ENCODE data around the gene ATXN7. TPM values are rescaled to one million over a fixed set of nuclear protein-coding genes. Genes with fewer than 3 reads are reported as not detected.

ATXN7 gene
- total RNA-seq, 2 experiments from 2014 or later: 289 to 304 TPM

DNA sequence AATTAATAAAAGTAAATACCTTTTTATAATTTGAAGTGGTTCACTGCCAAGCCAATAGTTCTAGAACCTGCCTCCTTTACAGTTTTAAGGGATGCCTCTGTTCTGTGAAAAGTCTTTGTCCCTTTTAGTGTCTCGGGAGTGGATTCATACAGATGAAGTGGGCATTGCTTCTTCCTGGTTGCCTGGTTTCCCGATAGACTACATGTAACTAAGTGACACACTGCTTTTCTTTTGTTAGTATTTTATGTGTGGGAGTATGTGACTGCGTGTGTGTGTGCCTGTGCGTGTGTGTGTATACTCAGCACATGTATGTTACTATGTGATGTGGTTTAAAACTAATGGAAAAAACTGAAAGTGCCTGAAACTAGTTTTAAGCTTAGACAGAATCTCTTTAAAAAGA is 138.6 kb downstream of the ATXN7 start:
- Histone ChIP-seq H3K36me3 (ENCODE audit: insufficient read depth, low read length) (peaks cover 96% of the 10 kb centered on the region), H3K4me3 (ENCODE audit: low read length) (no peak overlapping the region), H3K4me1 (ENCODE audit: insufficient read depth, low read length) (no peaks in the 10 kb centered on the region), H3K27me3 (ENCODE audit: control insufficient read depth in 1 of 2, insufficient read depth in 2 of 2, low read length in 2 of 2) (no peaks in the 10 kb centered on the region), H3K27ac (ENCODE audit: low read depth in 1 of 2, low read length in 2 of 2) (no peak overlapping the region), H3K9me3 (ENCODE audit: control insufficient read depth in 1 of 2, insufficient read depth in 1 of 2, low read length in 2 of 2) (no peaks in the 10 kb centered on the region)
- ChIA-PET CTCF (interaction anchor here (1.2 kb wide), 1 partner anchor 19 kb away, joined by 5 read pairs; no protein-coding TSS in a partner anchor), POLR2A (no interaction called here)
- Mint-ChIP-seq H3K36me3 (ENCODE audit: low read depth) (peaks cover 52% of the 10 kb centered on the region), H3K27me3 (no peaks in the 10 kb centered on the region), H3K27ac (peak overlapping the region; percentile 75), H3K9me3 (no peaks in the 10 kb centered on the region), H3K4me1 (ENCODE audit: low read depth) (peaks cover 42% of the 10 kb centered on the region), H3K4me3 (no peak overlapping the region)
- intact Hi-C loops (cut with DNase I, micrococcal nuclease): no loop called here
- DNase-seq: no peak
- TF ChIP-seq, protein P1, sequence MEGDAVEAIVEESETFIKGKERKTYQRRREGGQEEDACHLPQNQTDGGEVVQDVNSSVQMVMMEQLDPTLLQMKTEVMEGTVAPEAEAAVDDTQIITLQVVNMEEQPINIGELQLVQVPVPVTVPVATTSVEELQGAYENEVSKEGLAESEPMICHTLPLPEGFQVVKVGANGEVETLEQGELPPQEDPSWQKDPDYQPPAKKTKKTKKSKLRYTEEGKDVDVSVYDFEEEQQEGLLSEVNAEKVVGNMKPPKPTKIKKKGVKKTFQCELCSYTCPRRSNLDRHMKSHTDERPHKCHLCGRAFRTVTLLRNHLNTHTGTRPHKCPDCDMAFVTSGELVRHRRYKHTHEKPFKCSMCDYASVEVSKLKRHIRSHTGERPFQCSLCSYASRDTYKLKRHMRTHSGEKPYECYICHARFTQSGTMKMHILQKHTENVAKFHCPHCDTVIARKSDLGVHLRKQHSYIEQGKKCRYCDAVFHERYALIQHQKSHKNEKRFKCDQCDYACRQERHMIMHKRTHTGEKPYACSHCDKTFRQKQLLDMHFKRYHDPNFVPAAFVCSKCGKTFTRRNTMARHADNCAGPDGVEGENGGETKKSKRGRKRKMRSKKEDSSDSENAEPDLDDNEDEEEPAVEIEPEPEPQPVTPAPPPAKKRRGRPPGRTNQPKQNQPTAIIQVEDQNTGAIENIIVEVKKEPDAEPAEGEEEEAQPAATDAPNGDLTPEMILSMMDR (IDR thresholded peaks at IDR 0.05): no peak
- ATAC-seq (ENCODE audit: poor library complexity): no peak

DNA sequence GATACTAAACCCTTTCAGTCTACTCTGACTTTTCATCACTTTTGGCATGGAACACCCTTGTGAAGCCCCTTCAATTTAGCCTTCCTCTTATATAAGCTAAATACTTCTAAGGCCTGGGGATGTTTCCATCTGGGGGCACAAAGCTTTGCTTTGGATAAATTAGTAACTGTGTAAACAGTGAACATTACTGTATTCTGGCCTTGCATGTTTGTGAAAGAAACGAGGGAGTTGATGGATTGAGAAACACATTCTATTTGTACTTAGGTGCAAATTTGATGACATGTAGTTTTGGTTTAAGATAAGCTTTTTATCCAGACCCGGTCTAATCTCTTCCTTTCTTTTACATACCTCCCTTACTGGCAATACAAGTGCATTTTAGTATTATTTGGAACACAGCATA is 139.9 kb downstream of the ATXN7 start:
- no peak overlapping the region for H3K27ac Mint-ChIP-seq
- peaks cover 29% of the 10 kb centered on the region for H3K4me1 Mint-ChIP-seq (ENCODE audit: low read depth)
- ATAC-seq (ENCODE audit: poor library complexity): no peak
- ChIA-PET POLR2A (no interaction called here), CTCF (interaction anchor here (1.1 to 1.3 kb wide), 3 partner anchors 15 to 38 kb away, joined by 4 to 5 read pairs (median 5); no protein-coding TSS in a partner anchor)
- TF ChIP-seq, protein P1 (IDR thresholded peaks at IDR 0.05): no peak
- no peak for DNase-seq
- intact Hi-C loops (cut with DNase I, micrococcal nuclease): no loop called here
- no peaks in the 10 kb centered on the region for H3K9me3 Mint-ChIP-seq
- Histone ChIP-seq H3K4me3 (ENCODE audit: low read length) (no peak overlapping the region), H3K27me3 (ENCODE audit: control insufficient read depth in 1 of 2, insufficient read depth in 2 of 2, low read length in 2 of 2) (no peaks in the 10 kb centered on the region), H3K27ac (ENCODE audit: low read depth in 1 of 2, low read length in 2 of 2) (no peak overlapping the region), H3K4me1 (ENCODE audit: insufficient read depth, low read length) (no peaks in the 10 kb centered on the region), H3K9me3 (ENCODE audit: control insufficient read depth in 1 of 2, insufficient read depth in 1 of 2, low read length in 2 of 2) (no peaks in the 10 kb centered on the region), H3K36me3 (ENCODE audit: insufficient read depth, low read length) (peaks cover 97% of the 10 kb centered on the region)
- H3K36me3 Mint-ChIP-seq (ENCODE audit: low read depth): peaks cover 38% of the 10 kb centered on the region
- H3K4me3 Mint-ChIP-seq: no peak overlapping the region
- H3K27me3 Mint-ChIP-seq: no peaks in the 10 kb centered on the region

DNA sequence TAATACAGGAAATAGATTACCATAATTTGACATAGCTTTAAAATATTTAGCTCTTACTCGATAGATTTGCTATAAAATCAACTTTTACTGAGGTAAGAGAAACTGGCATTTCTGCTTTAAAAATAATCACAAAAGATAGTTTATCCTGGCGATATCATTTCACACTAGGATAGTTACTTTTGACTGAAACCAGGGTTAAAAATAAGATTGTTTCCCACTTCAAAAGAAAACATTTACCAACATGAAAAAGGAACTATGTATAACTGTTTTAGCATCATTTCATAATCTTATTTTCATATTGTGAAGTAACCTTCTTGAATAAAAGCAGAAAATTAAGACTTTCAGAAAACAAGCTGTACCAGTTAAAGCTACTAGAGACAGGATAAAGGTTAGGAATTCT is 144.3 kb downstream of the ATXN7 start:
- Mint-ChIP-seq H3K4me3 (no peak overlapping the region), H3K9me3 (no peaks in the 10 kb centered on the region), H3K36me3 (ENCODE audit: low read depth) (no peaks in the 10 kb centered on the region), H3K27me3 (no peaks in the 10 kb centered on the region), H3K4me1 (ENCODE audit: low read depth) (peaks cover 24% of the 10 kb centered on the region), H3K27ac (peak overlapping the region; percentile 18)
- intact Hi-C loops (cut with DNase I, micrococcal nuclease): no loop called here
- TF ChIP-seq, protein P1 (IDR thresholded peaks at IDR 0.05): no peak
- H3K4me1 ChIP-seq (ENCODE audit: insufficient read depth, low read length): no peaks in the 10 kb centered on the region
- peaks cover 99% of the 10 kb centered on the region for H3K36me3 ChIP-seq (ENCODE audit: insufficient read depth, low read length)
- POLR2A ChIA-PET: interaction anchor here (1.0 to 2.7 kb wide), 8 partner anchors 10 to 44 kb away, joined by 3 to 13 read pairs (median 4); partner anchors contain the start of gene PSMD6
- DNase-seq (no peak), ATAC-seq (ENCODE audit: poor library complexity) (no peak)
- no peaks in the 10 kb centered on the region for H3K9me3 ChIP-seq (ENCODE audit: control insufficient read depth in 1 of 2, insufficient read depth in 1 of 2, low read length in 2 of 2)
- CTCF ChIA-PET: interaction anchor here (1.2 to 2.1 kb wide), 5 partner anchors 14 to 47 kb away, joined by 3 to 11 read pairs (median 4); partner anchors contain the start of gene PSMD6
- no peak overlapping the region for H3K27ac ChIP-seq (ENCODE audit: low read depth in 1 of 2, low read length in 2 of 2)
- no peak overlapping the region for H3K4me3 ChIP-seq (ENCODE audit: low read length)
- H3K27me3 ChIP-seq (ENCODE audit: control insufficient read depth in 1 of 2, insufficient read depth in 2 of 2, low read length in 2 of 2): no peaks in the 10 kb centered on the region

All from CD4-positive, alpha-beta T cell (primary cell).